ENCODE data around the gene LSAMP.
"Not testable (repeated sequence)": the region's sequence is repeated elsewhere in the genome, so short reads cannot be mapped to it uniquely, and the experiment has no call there.

The LSAMP gene

GRCh38 chr3:115784739-115785536 is 660.3 kb downstream of the LSAMP start:
- DNase-seq = no peak

GRCh38 chr3:115783938-115784738 is 661.1 kb downstream of the LSAMP start:
- peak; percentile 88 for DNase-seq

- not testable (repeated sequence) for DNase-seq
These were observed 661.9 kb downstream of the LSAMP start for GRCh38 chr3:115783426-115783825.

- no peak for DNase-seq
These were observed 666.3 kb downstream of the LSAMP start for GRCh38 chr3:115779011-115779410.

GRCh38 chr3:115772951-115773350 is 672.3 kb downstream of the LSAMP start:
- no peak for DNase-seq

GRCh38 chr3:115768661-115769060 is 676.6 kb downstream of the LSAMP start:
- no peak for DNase-seq

- no peak for DNase-seq
These were observed 678.5 kb downstream of the LSAMP start for GRCh38 chr3:115766587-115767482.

- DNase-seq = no peak
These were observed 683.4 kb downstream of the LSAMP start for GRCh38 chr3:115761927-115762305.

- no peak for DNase-seq
These were observed 684.6 kb downstream of the LSAMP start for GRCh38 chr3:115760716-115761115.

GRCh38 chr3:115758076-115758763 is 687.1 kb downstream of the LSAMP start:
- DNase-seq = no peak

GRCh38 chr3:115752978-115753377 is 692.3 kb downstream of the LSAMP start:
- not testable (repeated sequence) for DNase-seq
